ENCODE data around the gene OTUB2.
A peak's percentile ranks its signal among the peaks of the same experiment; 100 is the strongest.

Gene OTUB2

DNA sequence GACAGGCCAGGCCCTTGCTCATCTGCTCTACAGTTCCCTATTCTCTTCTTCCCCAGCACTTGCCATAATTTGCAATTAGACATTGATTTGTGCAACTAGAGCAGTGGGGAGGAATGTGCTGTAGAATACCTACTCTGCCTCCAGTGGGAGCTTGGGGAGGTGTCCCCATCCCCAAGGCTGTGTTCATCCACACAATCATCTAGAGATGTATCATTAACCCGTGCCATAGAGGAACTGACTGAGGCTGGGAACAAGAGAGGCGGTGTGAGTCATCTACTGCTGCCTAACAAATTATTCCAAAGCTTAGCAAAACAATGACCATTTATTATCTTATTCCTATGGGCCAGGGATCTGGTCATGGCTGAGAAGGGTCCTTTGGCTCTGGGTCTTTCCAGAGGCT, 5.1 kb upstream of the OTUB2 start:
- no peak for DNase-seq (ENCODE audit: low read depth in 2 of 2)

DNA sequence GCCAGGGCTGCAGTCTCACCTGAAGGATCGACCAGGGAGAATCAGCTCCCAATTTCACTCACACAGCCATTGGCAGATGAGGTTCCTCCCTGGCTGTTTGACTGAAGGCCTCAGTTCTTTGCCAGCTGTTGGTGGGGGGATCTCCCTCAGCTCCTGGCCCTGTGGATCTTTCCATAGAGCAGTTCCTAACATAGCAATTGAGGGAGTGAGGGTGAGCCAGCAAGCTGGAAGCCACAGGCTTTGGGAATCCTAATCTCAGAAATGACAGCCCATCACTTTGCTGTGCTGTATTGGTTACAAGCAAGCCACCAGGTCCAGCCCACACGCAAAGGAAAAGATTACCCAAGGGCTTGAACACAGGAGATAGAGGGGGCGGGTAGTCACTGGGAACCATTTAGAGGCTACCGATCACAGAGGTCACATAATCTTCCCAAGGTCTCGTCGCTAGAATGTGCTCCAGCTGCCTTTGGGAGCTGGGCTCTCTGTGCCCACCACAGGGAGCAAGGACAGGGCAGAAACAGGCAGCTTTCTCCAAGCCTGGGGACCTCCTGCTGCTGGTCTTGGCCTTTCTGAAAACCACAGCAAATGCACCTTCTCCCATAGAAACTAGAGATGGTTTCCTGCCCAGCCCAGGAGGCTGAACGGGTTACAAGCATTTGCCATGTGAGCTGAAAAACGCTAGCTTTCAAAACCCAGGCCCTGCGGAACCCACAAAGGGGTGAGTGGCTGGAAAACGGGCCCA, 4.6 kb upstream of the OTUB2 start:
- DNase-seq (ENCODE audit: low read depth in 2 of 2) = peak in 1 of 2 experiments; percentile 20

DNA sequence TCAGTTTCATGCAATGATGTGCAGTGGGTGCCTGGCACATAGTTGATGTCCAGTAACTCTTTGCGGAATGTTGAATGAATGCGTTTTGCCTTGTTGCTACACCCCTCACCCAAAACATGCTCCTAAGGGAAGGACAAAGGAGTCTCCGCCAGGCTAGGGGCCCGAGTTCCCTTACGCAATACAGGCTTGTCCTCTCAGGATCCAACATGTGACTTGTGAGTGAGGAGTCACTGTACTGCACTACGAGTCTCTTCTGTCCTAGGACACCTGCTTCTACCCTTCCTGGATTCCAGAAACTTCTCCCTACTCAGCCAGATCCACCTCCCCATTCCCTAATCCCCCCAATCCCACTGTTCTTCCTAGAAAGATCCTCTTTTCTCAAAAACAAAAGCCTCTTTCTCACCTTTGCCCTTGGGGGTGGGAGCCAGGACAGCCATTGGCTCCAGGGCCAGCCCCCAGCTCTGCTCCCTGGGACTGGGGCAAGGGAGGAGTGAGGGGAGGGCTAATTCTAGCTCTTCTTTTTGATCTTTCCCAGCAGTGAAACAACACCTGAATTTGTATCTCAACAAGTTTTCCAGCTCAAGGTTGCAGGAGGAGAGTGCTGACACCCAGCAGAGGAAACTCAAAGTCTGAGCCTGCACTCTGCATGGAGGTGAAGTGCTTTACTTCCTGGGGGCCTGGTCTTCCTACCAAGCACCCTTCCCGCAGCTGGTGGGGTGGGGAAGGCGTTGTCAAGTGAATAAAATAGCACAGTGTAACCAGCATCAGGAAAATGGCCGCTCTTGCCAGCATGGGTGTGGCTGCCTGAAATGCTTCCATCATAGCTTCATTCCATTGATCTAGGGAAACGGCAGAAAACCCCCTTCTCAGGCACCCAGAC, 3.4 kb upstream of the OTUB2 start:
- no peak for DNase-seq (ENCODE audit: low read depth in 2 of 2)

- no peak for DNase-seq (ENCODE audit: low read depth in 2 of 2)
These were observed 1.6 kb upstream of the OTUB2 start for GRCh38 chr14:94024549-94024948.

DNA sequence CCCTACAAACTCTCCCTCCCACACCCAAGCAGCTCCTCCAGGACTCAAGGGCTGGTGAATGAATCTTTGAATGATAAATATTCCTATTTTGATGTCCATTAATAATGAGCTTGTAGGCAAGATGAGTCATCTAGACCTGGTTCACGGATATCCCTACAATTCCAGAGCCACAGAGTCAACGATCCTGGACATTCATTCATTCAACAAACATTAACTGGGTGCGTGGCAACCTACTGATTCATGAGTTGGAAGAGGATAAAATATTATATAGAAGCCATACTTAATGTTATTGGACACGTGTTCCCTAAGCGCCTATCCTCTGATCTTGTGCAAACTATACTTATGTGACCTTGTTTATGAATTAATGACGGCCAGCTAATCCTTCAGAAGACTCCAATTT, 420 bp upstream of the OTUB2 start:
- no peak for DNase-seq (ENCODE audit: low read depth in 2 of 2)

- DNase-seq (ENCODE audit: low read depth in 2 of 2) = no peak
These were observed 839 bp downstream of the OTUB2 start for GRCh38 chr14:94026889-94027469.

GRCh38 chr14:94027566-94028449, 1.7 kb downstream of the OTUB2 start:
- DNase-seq (ENCODE audit: low read depth in 2 of 2) = no peak

DNA sequence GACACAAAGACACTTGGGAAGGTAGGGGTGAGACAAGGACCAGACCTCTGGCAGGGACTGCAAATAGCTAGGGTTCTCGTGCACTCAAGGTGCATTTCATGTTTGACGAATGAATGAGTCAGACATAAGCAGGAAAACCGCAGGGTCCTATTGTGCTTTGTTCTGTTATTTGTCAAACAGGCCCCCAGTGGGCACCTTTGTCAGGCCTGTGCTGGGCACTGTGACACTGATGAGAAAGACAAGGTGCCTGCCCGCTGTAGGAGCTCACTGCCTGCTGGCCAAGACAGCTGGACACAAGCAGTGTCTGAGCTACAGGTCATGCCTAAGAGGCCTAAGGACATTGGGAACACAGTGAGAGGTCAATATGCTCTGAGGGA, 2.3 kb downstream of the OTUB2 start:
- no peak for DNase-seq (ENCODE audit: low read depth in 2 of 2)

DNA sequence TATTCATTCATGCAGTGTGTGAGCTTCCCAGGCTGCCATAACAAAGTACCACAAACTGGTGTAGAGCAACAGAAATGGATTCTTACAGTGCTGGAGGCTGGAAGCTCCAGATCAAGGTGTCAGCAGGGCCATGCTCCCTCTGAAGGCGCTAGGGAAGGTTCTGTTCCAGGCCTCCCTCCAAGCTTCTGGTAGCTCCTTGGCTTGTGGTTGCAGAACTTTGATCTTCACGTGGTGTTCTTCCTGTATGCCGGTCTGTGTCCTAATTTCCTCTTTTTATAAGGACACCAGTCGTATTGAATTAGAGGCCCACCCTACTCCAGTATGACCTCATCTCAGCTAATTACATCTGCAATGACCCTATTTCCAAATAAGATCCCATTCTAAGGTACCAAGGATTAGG, 3.1 kb downstream of the OTUB2 start:
- no peak for DNase-seq (ENCODE audit: low read depth in 2 of 2)

DNA sequence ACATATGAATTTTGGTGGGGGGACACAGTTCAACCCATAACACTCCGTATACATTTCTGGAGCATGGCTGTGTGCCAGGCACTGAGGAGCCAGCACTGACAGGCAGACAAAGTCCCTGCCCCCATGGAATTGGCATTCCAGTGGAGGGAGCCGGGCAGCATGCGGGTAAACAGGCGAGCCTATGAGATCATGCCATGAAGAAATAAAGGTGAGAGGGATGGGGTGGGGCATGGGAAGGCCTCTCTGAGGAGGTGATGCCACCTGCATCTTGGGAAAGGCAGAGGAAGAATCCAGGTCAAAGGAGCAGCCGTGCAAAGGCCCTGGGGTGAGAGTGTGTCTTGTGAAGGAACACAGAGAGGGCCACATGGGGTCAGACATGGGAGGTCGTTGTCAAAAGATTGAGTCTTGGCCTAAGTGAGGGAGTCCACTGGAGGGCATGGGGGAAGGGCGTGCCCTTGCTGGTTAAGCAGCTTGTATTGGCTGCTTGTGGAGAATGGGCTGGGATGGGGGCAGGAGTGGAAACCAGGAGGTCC, 3.6 kb downstream of the OTUB2 start:
- no peak for DNase-seq (ENCODE audit: low read depth in 2 of 2)

- no peak for DNase-seq (ENCODE audit: low read depth in 2 of 2)
These were observed 4.4 kb downstream of the OTUB2 start for GRCh38 chr14:94030571-94030970.

GRCh38 chr14:94031161-94031882, 5.2 kb downstream of the OTUB2 start:
- DNase-seq (ENCODE audit: low read depth in 2 of 2) = no peak

GRCh38 chr14:94031883-94032279, 5.7 kb downstream of the OTUB2 start:
- no peak for DNase-seq (ENCODE audit: low read depth in 2 of 2)

- no peak for DNase-seq (ENCODE audit: low read depth in 2 of 2)
These were observed 8.7 kb downstream of the OTUB2 start for GRCh38 chr14:94034886-94035285.

GRCh38 chr14:94036313-94037167, 10.4 kb downstream of the OTUB2 start:
- DNase-seq (ENCODE audit: low read depth in 2 of 2) = peak; percentile 56 to 77

DNA sequence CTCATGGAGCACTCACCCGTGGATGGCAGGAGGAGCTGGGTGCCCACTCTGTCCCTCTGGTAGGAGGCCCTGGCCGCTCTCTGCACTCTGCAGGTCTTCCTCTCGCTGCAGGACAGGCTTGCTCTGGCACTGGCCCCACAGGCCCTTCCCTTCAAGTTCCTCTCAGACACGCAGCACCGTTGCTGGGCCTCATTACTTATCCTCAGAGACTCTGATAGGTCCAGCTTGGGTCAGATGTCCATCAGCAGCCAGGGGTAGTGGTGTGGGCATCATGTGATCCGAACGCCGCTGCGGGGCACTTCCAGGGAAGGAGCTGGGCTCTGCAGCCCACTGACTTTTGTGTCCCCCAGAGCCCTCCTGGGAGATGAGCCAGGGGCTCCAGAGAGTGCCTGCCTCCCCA, 11.8 kb downstream of the OTUB2 start:
- no peak for DNase-seq (ENCODE audit: low read depth in 2 of 2)

DNA sequence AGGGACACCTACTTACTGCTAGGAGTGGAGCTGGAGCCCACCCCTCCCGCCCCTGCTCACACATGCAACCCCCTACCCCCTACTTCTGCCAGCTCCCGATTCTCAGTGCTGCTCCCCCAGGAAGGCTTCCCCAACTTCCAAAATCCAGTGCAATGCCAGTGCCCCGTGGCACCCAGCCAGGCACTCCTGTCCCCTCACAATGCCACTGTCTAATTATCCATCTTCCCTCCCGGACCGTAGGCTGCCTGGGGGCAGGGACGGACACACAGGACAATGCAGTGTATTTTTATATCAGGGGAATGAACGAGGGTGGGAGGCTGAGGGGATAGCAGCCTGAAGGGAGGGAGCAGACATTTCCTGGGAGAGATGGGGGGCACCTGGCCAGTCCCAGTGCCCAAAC, 12.4 kb downstream of the OTUB2 start:
- no peak for DNase-seq (ENCODE audit: low read depth in 2 of 2)

DNA sequence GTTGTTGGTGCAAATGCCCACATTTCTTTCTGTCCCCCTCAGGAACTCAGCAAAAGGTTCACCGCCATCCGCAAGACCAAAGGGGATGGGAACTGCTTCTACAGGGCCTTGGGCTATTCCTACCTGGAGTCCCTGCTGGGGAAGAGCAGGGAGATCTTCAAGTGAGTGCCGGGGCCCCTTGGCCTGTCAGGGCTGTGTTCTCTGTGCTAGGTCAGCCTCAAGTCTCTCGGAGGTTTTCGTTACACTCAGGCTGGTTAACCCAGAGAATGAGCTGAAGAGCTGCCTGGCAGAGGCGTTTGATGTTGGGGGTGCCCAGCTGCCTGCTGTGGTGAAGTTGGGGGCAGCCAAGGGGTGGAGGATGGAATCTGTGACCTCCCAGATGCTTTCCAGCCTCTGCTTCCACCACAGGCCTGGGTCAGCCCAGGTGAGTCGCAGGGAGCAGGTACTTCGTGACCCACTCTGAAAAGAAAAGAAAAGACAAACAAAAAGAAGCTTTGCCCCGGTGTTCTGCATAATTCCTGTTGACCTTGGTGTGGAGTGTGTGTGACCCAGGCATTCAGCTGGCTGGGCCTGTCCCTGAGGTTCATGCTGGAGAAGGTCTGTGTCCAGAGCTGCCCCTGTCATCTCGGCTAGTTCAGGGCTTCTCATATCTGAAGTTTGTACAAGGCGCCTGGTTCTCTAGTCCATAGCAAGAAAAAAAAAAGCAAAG, 12.9 kb downstream of the OTUB2 start:
- no peak for DNase-seq (ENCODE audit: low read depth in 2 of 2)

GRCh38 chr14:94040247-94040646, 14.1 kb downstream of the OTUB2 start:
- DNase-seq (ENCODE audit: low read depth in 2 of 2) = no peak

All from stimulated activated CD4-positive, alpha-beta T cell treated with anti-CD3 and anti-CD28 coated beads, Interleukin-12 subunit alpha, Interleukin-12 subunit beta, amount 100 ng/mL, for 24 hours (primary cell).